22Rv1 (cell line): ENCODE measurements around the gene NNMT.

Experiments
- CTCF ChIP-seq: fragments of 450-650 bp; IDR thresholded peaks from 2 replicates; pipeline ENCODE4 v1.5.1; 2017; ENCODE audit warnings: mild to moderate bottlenecking
- ZFX ChIP-seq: fragments of 450-650 bp; IDR thresholded peaks from 2 replicates; pipeline ENCODE4 v1.6.1; 2017; ENCODE audit warnings: antibody characterized with exemption, borderline replicate concordance

- TF ChIP-seq CTCF (peak; percentile 74), ZFX (no peak)
Measured at GRCh38 chr11:114280696-114281095, 15.5 kb upstream of the NNMT start.
